Stimulated activated CD4-positive, alpha-beta T cell treated with anti-CD3 and anti-CD28 coated beads, Interleukin-15, amount 100 ng/mL, for 48 hours (primary cell): ENCODE data around the gene JAZF1.
"Not testable (repeated sequence)": the region's sequence is repeated elsewhere in the genome, so short reads cannot be mapped to it uniquely, and the experiment has no call there.

Source experiments
- DNase-seq, 2 donors: peaks; one replicate each; pipeline ENCODE4 v3.0.0-alpha.2; 2020; ENCODE audit warnings: low read depth in 2 of 2

The JAZF1 gene

GRCh38 chr7:28042721-28043120, 137.9 kb downstream of the JAZF1 start:
- no peak for DNase-seq

GRCh38 chr7:28041508-28042314, 138.9 kb downstream of the JAZF1 start:
- no peak for DNase-seq

GRCh38 chr7:28038175-28038797, 142.3 kb downstream of the JAZF1 start:
- DNase-seq, result no peak

GRCh38 chr7:28037220-28038010, 143.2 kb downstream of the JAZF1 start:
- DNase-seq, result no peak

- no peak for DNase-seq
These were observed 143.9 kb downstream of the JAZF1 start for GRCh38 chr7:28036696-28037095.

DNA sequence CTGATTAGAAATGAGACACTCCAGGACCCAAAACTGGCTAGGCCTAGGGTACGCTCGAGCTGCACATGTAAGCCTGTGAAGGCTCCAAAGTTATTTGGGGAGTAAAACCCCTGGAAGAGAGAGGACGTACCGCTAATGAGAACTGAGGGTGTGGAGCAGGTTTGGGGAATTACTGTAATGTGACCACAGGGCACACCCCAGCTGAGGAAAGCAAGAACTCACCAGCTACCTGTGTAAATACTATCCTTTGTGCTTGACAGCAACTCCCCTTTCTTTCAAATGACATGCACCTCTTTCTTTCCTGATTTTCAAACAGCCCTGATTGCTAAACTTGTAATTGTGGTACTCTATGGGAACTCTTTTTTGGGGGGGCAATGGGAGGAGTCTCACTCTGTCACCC, 147.2 kb downstream of the JAZF1 start:
- no peak for DNase-seq

- DNase-seq, result no peak
These were observed 147.7 kb downstream of the JAZF1 start for GRCh38 chr7:28032738-28033380.

DNA sequence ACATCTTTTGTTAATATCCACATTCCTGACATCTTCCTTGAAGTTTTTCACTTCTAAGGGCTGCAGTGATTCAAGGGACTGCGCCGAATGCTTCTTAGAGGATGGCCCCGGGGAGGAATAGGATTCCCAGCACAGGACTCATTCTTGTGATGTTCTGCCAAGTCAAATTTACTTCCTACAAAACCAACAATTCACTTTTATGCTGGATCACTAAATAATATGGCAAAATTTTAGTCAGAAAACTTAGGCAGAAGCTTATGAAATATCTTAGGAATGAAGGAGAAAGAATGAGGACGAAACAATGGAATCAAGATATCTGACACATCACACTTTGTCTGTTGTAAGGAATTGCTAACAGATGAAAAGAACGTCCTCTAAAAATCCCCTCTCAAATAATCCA, 151.5 kb downstream of the JAZF1 start:
- DNase-seq, result no peak

DNA sequence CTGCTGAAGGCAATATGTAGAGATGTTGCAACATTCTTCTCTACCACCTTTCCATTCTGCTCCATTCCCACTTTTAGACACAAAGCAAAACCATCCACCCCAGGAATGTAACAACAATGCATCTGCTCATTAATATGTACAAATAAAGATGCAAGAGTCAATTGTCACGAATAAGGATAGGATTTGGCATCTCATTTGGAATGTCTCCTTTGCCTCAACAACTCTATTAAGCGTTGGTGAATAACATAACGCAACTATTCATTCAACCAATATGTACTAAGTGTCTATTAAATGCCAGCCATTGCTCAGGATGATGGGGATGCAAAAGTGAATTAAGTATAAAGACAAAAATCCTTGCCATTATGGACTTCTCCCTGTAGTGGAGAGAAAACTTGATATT, 152.1 kb downstream of the JAZF1 start:
- no peak for DNase-seq

DNA sequence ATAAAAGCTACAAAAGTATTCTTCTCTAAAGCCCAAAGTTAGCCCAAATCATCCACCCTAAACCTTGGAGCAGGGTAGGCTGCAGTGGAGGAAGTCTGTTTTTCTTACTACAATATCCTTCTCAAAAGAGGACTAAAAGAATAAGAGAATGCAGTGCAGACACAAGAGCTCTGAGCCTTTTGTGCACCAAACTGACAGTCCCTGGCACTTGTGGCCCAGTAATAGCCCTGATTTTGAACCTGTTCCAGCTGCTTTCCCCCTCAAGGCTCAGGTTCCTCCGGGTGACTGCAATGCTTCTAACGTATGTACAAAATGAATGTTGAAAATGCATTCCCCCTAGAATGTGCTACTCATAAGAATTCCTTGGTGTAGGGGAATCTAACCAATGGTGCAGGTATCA, 154.4 kb downstream of the JAZF1 start:
- no peak for DNase-seq

GRCh38 chr7:28024786-28025334, 155.7 kb downstream of the JAZF1 start:
- DNase-seq, result no peak

DNA sequence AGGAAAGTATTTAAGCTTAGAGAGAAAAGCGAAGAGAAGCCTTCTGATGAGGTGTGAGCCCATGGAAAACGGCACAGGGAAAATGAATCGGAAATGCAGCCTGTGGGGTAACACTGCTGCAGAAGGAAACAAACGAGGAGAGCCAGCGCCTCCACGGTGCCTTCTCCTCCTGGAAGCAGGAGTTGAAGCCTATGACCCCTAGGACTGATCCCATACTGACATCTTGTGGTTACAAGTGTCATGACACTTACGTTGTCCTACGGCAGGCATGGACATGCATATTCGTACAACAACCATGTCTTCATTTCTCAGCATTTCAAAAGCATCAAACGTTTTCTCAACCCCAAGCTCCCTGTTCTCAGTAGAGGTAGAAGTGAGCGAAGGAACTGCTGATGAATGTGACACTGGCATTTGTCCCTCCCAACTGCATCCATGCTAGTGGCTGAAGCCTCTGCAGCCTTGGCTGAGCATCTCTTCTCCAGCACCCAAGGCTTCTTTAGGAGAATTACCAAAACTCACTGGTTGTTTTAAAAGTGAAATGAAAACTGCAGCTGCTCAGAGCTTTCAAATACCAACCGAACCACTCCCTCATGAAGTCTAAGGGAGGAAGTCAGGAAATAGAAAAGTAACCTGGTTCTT, 160.2 kb downstream of the JAZF1 start:
- peak in 1 of 2 donors; percentile 11 for DNase-seq

- DNase-seq, result no peak
These were observed 161.6 kb downstream of the JAZF1 start for GRCh38 chr7:28018856-28019465.

GRCh38 chr7:28018446-28018845, 162.1 kb downstream of the JAZF1 start:
- DNase-seq, result no peak

DNA sequence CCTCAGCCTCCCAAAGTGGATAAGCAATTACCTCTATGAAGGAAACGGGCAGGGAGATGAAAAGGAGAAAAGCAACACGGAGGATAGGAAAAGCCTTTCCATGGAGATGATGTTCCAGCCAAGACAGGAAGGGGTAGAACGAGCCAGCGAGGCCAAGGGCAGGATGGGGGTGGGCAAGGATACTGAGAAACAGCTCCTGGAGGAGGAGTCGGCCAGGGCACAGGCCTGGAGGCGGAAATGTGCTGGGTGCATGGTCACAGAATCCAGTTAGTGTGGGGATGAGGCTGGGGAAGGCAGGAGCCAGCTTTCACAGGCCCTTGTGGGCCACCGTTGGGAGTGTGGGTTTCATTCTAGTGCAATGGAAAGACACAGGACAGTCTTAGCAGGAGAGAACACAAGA, 162.6 kb downstream of the JAZF1 start:
- no peak for DNase-seq

GRCh38 chr7:28017372-28017771, 163.2 kb downstream of the JAZF1 start:
- DNase-seq, result no peak

DNA sequence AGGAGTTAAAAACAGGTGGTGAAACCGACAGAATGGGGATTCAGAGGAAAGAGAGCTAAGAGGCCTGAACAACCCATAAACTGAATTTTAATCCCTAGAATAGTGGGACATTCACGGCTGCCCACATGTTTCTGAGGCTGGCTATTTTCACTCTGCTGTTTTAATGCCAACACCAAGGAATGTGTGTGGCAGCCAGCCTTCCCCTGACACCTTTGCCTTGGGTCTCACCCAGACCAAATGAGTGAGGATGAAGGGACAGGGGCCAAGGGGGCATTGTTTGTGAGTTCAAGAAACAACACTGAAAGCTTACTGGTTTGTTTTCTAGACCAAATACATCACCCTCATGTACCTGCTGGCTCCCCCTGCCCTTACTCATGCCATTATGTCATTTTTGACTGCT, 164.3 kb downstream of the JAZF1 start:
- no peak for DNase-seq

DNA sequence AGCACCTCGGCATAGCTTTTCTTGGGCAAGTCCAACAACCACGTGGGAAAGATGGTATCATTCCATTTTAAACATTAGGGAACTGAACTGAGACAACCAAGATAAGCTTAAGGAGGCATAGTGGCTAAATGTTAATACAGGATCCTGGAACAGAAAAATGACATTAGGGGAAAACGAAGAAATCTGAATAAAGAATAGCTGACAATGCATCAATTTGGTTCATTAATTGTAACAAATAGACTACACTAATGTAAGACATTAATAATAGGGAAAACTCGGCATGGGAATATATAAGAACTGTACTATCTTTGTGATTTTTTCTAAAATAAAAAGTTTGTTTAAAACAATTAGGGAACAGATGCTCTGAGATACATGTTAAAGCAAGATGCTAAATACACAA, 165.4 kb downstream of the JAZF1 start:
- DNase-seq, result no peak

GRCh38 chr7:28014340-28014739, 166.3 kb downstream of the JAZF1 start:
- DNase-seq, result not testable (repeated sequence)

DNA sequence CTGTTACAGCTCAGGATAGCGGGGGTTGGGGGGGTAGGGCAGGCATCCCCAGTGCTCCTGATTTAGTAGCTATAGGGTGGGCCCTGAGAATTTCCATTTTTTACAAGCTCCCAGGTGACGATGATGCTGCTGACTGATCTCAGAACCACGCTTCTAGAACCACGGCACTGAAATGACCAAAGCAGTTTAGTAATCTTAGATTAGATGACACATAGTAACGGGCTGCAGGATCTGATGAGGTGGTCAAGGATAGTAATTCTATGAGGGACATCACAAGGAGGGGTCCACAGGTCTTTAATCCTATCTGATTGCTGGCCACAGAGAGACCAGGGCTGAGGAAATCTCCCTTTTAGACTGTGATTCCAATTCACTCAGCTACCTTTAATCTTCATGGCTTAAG, 167.2 kb downstream of the JAZF1 start:
- DNase-seq, result no peak

DNA sequence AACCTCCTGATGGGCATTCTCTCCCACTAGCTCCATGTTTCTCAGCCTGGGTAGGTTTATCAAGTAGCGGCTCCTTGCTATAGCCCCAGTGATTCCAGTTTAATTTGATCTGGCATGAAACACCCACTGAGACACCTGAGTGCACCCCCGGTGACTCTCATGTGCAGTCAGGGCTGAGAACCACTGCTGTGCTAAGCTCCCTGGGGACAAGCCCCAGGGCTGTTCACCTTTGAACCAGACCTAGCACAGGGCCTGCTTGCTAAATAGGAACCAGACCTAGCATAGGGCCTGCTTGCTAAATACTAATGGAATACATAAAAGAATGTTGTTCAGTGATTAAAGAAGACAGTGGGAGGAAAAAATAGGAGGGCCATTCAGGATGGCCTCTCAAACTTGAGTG, 167.6 kb downstream of the JAZF1 start:
- no peak for DNase-seq
